NCI-H187 treated with DMSO at 0.1 percent for 48 hours (cell line): ENCODE measurements around the gene PRKRA.
"Not testable (repeated sequence)": the region's sequence is repeated elsewhere in the genome, so short reads cannot be mapped to it uniquely, and the experiment has no call there.

Source experiments
- DNase-seq: peaks from one replicate; lab custom pipeline; 2025; lab: John Stamatoyannopoulos, UW

The PRKRA gene

DNA sequence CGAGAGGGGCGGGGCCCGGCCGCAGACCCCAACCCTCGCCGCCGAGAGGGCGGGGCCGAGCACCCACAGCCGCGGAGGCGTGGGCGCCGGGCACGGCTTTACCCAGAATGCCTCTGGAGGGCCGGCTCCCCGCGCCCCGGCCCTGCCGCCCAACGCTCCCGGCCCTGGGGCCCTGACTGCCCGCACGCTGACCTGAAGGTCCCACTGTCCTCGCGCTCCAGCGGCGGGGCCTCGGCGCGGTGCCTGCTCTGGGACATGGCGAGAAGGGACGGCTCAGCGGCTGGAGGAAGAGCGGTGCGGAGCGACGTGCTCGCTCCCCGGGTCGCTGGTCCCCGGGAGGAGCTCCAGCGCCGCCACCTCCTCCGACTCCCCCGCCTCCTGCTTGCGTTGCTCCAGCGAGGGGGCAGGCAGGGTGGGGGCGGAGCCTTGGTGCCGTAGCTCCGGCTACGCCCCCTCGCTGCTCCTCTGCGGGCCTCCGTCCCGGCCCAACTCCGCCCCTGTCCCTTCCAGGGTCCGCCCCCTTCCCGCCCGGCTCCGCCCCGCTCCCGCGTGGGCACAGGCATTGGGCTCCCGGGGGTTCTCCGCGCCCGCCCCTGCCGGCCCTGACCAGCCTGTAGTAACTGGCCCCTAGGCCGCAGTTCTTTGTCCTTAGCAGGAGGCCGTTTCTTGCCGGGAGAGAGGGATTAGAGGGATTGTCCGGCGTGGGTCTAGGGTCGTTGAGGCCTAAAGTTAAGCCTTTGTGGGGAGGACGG lies at the start of gene PRKRA, which contains the start of gene PJVK:
Gene PRKRA (minus strand): TSS at position 402 of the 752 bp plus-strand sequence. CDS start 145 bp downstream, at position 257.
Gene PJVK (plus strand): TSS at position 605 of the 752 bp plus-strand sequence. CDS start 2,032 bp downstream, outside the sequence.
- DNase-seq, result peak; percentile 8

GRCh38 chr2:178499640-178500039 lies 48.7 kb upstream of the PRKRA start:
- DNase-seq, result no peak

- no peak for DNase-seq
These were observed 47.2 kb upstream of the PRKRA start for GRCh38 chr2:178498137-178498536.

GRCh38 chr2:178496049-178496448 lies 45.1 kb upstream of the PRKRA start:
- no peak for DNase-seq

GRCh38 chr2:178491612-178492011 lies 40.6 kb upstream of the PRKRA start:
- DNase-seq, result no peak

- DNase-seq, result no peak
These were observed 34.4 kb upstream of the PRKRA start for GRCh38 chr2:178485356-178485755.

DNA sequence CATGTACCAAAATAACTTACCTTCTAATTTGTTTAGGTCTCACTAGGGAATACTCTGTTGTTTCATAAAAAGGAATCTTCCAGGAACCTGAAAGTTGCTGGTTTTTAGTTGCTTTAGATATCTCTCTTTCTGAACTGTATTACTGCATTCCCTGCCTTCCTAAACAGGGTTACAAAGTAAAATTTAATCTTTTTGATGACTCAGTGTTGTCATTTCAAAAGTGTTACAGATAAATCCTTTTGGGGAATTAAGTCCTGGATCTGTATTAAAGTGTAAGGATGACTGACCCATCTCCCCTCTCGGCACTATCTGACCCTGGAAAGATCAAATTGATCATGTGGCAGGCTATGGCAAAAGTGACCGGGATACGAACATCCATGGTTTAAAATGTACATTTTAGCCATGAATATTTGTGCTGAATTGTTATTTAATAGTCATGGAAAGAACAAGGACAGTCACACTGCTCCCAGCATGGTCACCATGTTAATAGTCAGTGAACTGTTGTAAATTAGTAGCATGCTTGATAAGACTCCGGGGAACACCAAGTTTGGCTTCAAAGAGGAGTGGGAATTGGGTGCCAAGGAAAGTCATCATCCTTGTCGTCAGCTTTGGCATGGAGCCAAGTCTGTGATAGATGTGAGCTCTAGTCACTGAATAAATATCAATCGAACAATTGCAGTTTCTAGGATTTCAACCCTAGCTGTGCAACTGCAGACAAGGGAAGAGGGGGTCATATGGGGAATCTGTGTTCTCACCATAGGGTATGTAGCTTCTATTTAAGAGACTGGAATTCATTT lies 33.5 kb upstream of the PRKRA start:
- no peak for DNase-seq

DNA sequence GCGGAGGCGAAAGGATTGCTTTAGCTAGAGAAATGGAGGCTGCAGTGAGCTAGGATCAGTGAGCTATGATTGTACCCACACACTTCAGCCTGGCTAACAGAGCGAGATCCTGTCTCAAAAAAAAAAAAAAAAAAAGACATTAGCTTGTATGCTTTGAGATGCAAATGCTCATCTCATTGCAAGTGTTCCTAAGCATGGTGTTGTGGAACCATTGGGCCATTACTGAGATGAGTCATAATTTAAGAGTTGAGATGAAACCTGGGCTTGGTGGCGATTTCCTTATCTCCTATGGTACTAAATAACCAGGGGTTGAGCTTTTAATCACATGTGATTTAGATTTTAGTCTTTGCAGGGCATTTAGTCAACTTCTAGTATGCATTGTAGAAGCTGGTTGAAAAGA lies 31.5 kb upstream of the PRKRA start:
- no peak for DNase-seq

DNA sequence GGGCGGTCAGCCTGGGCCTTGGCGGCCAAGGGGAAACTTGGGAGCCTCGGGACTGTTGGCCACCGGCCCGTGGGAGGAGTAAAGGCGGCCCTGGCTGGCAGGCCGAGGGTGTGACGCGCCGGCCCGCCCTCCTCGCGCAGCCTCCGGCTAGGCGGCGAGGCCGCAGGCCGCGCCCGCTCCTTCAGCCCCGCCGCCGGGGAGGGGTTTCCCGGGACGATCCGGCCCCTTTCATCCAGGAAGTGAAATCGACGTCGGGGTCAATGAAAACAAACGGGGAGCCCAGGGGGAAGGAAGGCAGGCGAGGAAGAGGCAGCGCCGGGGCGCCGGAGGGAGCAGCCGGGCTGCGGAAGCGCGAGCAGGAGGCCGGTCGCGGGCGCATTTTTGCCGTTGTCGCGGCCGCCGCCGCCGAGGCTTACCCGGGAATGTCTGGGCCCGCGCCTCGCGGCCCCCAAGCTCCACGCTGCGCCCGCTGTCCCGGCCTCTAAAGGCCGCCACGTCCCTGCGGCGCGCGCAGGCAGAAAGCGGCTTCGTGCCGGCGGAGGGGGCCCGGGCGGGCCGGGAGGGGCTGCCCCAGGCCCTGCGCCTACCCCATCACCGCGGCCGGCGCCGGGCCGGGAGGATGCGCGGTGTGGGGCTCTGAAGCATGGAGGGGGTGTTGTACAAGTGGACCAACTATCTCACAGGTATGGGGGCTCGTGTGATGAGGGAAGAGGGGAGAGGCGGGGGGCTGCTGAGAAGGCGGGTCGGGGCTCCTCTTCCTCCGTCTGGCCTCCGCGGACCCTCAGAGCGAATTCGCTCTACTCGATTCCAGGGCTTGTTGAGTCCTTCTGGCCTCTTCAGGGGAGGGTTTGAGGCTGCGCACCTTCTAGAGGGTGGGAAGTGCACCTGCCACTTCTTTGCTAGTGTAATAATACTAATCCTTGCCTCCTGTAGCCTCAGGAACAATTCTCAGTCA lies 29.5 kb upstream of the PRKRA start, which contains the start of gene PLEKHA3:
Gene PLEKHA3 (plus strand): TSS at position 231 of the 955 bp plus-strand sequence. CDS start 413 bp downstream, at position 644.
- no peak for DNase-seq

GRCh38 chr2:178479758-178480226 lies 28.8 kb upstream of the PRKRA start:
- no peak for DNase-seq

DNA sequence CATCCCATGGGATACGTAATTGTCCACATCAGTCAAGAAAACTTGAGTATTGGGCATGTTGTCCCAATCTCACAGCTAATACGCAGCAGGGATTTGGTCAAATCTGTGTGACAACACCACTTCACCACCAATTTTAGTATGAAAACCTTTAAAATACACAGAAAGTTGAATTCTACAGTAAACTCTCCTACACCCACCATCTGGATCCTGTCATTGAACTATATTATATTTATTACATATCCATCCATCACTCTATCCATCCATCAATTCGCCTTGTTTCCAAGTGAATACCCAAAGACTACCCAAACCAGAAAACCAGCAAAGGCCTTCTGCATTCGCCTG lies 28.3 kb upstream of the PRKRA start:
- DNase-seq, result no peak

- no peak for DNase-seq
These were observed 27.7 kb upstream of the PRKRA start, which contains the start of gene FKBP7 for GRCh38 chr2:178478439-178479274. Gene FKBP7, minus strand, starts transcription at chr2:178478600. Its CDS starts 101 bp downstream, at chr2:178478499.

- no peak for DNase-seq
These were observed 27.1 kb upstream of the PRKRA start for GRCh38 chr2:178478130-178478438.

DNA sequence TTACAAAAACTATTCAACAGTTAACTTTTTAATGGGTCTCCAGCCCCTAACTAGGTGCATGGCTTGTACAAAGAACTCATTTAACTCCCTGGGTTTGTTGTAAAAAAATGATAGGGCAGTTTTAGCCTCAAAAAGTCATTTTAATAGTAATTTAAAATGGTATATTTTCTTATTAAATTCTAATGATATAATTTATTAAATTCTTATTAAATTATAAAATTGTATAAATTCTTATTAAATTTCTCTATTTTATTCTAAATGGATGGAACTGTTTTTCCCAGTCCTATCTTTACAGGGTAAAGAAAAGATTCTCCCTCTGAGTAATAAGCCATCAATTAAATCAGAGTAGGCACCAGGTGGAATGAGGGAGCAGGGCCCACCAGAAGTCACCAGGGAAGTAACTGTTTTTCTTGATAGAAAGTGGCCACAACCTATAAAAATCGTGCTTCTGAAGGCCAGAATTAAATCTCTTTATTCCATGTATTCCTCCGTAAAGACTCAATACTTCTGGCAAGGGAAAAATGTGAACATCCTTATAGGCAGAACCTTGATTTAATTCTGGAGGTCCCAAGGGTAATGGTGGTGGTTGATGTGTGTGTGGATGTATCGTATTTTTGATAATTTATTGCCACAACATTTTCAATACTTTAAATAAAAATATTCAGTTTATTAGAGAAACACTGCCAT lies 26.6 kb upstream of the PRKRA start:
- no peak for DNase-seq

GRCh38 chr2:178476477-178476876 lies 25.5 kb upstream of the PRKRA start:
- no peak for DNase-seq

DNA sequence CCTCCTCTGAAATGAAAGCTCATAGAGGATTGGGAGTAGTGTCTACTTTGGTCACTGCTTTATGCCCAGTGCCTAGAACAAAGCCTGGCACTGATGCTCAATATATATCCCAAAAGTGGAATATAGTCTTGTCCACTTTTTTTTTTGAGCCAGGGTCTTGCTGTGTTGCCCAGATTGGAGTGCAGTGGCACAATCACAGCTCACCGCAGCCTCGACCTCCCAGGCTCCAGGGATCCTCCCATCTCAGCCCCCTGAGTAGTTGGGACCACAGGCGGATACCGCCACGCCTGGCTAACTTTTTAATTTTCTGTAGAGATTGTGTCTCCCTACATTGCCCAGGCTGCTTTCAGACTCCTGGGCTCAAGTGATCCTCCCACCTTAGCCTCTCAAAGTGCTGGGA lies 23.6 kb upstream of the PRKRA start:
- DNase-seq, result no peak

- no peak for DNase-seq
These were observed 23.0 kb upstream of the PRKRA start for GRCh38 chr2:178473931-178474330.

DNA sequence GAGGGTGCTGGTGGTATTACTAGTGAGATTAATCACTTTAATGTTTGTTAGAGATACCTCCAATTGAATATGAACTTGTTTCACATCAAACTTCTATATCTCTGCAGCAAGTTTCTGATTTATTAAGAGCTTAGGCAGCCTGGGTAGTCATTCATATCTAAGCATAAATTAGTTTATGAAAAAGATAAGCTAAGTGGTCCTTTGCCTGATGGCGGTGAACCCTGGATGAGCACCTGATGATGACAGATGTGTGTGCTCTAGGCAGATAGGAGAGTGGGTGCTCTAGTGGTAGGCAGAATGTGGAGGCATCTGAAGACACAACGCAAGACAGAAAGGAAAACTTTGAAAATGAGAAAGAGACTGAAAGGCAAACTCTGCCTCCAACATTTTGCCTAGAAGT lies 22.4 kb upstream of the PRKRA start:
- DNase-seq, result no peak

DNA sequence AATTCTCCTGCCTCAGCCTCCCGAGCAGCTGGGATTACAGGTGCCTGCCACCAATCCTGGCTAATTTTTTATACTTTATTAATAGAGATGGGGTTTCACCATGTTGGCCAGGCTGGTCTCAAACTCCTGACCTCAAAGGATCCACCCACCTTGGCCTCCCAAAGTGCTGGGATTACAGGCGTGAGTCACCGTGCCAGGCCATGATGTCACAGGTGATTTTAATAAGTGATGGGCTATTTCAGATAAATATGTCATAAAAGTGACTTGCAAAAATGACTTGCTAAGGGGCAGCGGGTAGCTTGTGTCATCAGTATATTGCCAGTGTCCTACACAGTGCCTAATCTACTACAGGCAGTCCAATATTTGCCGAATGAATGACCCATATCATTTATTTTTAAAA lies 20.3 kb upstream of the PRKRA start:
- DNase-seq, result not testable (repeated sequence)

GRCh38 chr2:178469219-178469849 lies 18.4 kb upstream of the PRKRA start:
- no peak for DNase-seq
